PC-3 (cell line): Measurements from ENCODE around the gene RBBP4. TPM values are rescaled to one million over a fixed set of nuclear protein-coding genes. Genes with fewer than 3 reads are reported as not detected.
A peak's percentile ranks its signal among the peaks of the same experiment; 100 is the strongest.
"Not testable (repeated sequence)": the region's sequence is repeated elsewhere in the genome, so short reads cannot be mapped to it uniquely, and the experiment has no call there.

ENCODE experiments used
- ATAC-seq: fragments of 200-7000 bp; cut with Tn5 transposase; 2 replicates; pipeline ENCODE4 v1.9.1; 2020; ENCODE audit warnings: mild to moderate bottlenecking, moderate library complexity
- BruUV-seq: library from RNA; stranded (reverse); fragments of 400-500 nt; replicated peaks from 2 replicates; lab custom pipeline; 2021; lab: Mats Ljungman, UMichigan
- CTCF ChIA-PET: fragments of 300-600 bp; sonication (Branson Sonifier 250); formaldehyde crosslinking; loops from one replicate; lab custom pipeline; 2022; ENCODE audit warnings: antibody characterized with exemption; lab: Charles Lee
- POLR2A ChIA-PET: fragments of 300-600 bp; sonication (Branson Sonifier 250); formaldehyde crosslinking; loops from one replicate; lab custom pipeline; 2022; ENCODE audit warnings: antibody characterized with exemption; ENCODE audit not compliant: unreplicated experiment; lab: Charles Lee
- DNase-seq: peaks from one replicate; pipeline ENCODE4 v3.0.0-alpha.2; 2015
- H2AFZ ChIP-seq: fragments of 300-600 bp; sonication (generic); 2 replicates; pipeline ENCODE4 v1.6.0; 2016; ENCODE audit warnings: antibody characterized with exemption, low read length
- H3F3A ChIP-seq: fragments of 300-600 bp; sonication (generic); one replicate; pipeline ENCODE4 v1.6.0; 2017; ENCODE audit warnings: antibody characterized with exemption, low read length, control low read depth, mild to moderate bottlenecking; ENCODE audit not compliant: unreplicated experiment
- H3K27ac ChIP-seq: fragments of 300-600 bp; sonication (generic); 2 replicates; pipeline ENCODE4 v1.5.1; 2016; ENCODE audit warnings: mild to moderate bottlenecking, low read length
- H3K27me3 ChIP-seq: fragments of 300-600 bp; sonication (generic); 2 replicates; pipeline ENCODE4 v1.6.1; 2016; ENCODE audit warnings: low read length, mixed read lengths
- H3K36me3 ChIP-seq: fragments of 300-600 bp; sonication (generic); 2 replicates; pipeline ENCODE4 v1.6.1; 2016; ENCODE audit warnings: low read depth, mixed run types, low read length, mixed read lengths
- H3K4me1 ChIP-seq: fragments of 300-600 bp; sonication (generic); 2 replicates; pipeline ENCODE4 v1.5.1; 2016; ENCODE audit warnings: low read length; ENCODE audit not compliant: insufficient read depth
- H3K4me2 ChIP-seq: fragments of 300-600 bp; sonication (generic); 2 replicates; pipeline ENCODE4 v1.6.0; 2016; ENCODE audit warnings: low read length
- H3K4me3 ChIP-seq: fragments of 300-600 bp; sonication (generic); 2 replicates; pipeline ENCODE4 v1.5.1; 2016; ENCODE audit warnings: mild to moderate bottlenecking, low read length, mixed read lengths
- H3K79me2 ChIP-seq: fragments of 300-600 bp; sonication (generic); 2 replicates; pipeline ENCODE4 v1.6.1; 2017; ENCODE audit warnings: low read length, mixed read lengths
- H3K9ac ChIP-seq: fragments of 300-600 bp; sonication (generic); 2 replicates; pipeline ENCODE4 v1.6.0; 2016; ENCODE audit warnings: mild to moderate bottlenecking, low read length
- H3K9me2 ChIP-seq: fragments of 300-600 bp; sonication (generic); replicated peaks from 2 replicates; pipeline ENCODE4 v1.6.1; 2016; ENCODE audit warnings: mixed run types, low read length, mixed read lengths
- H3K9me3 ChIP-seq: fragments of 300-600 bp; sonication (generic); 2 replicates; pipeline ENCODE4 v1.6.1; 2016; ENCODE audit warnings: low read length, mixed read lengths
- H4K20me1 ChIP-seq: fragments of 300-600 bp; sonication (generic); 2 replicates; pipeline ENCODE4 v1.6.1; 2016; ENCODE audit warnings: low read length, mixed read lengths
- EZH2 ChIP-seq: fragments of 300-600 bp; sonication (generic); IDR thresholded peaks from one replicate; pipeline ENCODE4 v1.6.1; 2017; ENCODE audit warnings: antibody characterized with exemption, mild to moderate bottlenecking, low read length; ENCODE audit not compliant: unreplicated experiment
- EZH2phosphoT487 ChIP-seq: fragments of 300-600 bp; sonication (generic); IDR thresholded peaks from 2 replicates; pipeline ENCODE4 v1.6.1; 2018; ENCODE audit warnings: mild to moderate bottlenecking, antibody characterized with exemption, low read length, borderline replicate concordance
- intact Hi-C: fragments of 100-400 bp; cut with micrococcal nuclease; formaldehyde crosslinking; loops from 2 replicates; pipeline ENCODE4 v1.9.0; 2023
- total RNA-seq: library from RNA; depleted of rRNA; stranded (reverse); fragments of >200 nt; gene quantifications from 2 replicates; pipeline ENCODE4 v1.2.3, GENCODE V29; 2014
- TF ChIP-seq, protein P1 (sequence below): fragments of 300-600 bp; sonication (generic); conservative IDR thresholded peaks from 2 replicates; pipeline ENCODE4 v1.5.1; 2017; ENCODE audit warnings: antibody characterized with exemption, low read depth, mild to moderate bottlenecking, low read length

RBBP4 gene
- total RNA-seq, 1 experiment from 2014 or later: 201 TPM

DNA sequence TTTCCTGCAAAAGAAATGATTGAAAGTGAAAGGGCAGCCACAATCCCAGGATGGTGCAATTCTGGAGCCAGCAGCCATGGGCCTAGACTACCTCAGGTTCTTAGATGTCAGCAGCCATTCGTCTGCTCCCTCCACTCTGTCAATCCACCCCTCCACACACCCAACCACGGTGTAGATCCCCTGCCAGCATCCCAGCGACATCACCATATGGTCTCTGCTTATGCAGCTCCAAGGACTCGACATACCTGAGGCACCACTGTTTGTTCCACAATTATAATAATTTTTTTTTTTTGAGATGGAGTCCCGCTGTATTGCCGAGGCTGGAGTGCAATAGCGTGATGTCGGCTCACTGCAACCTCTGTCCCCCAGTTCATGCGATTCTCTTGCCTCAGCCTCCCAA is 45.0 kb downstream of the RBBP4 start:
- Histone ChIP-seq H3K27me3 (no peaks in the 10 kb centered on the region), H3K79me2 (no peaks in the 10 kb centered on the region), H3K27ac (no peak overlapping the region), H3F3A (no peaks in the 10 kb centered on the region), H3K4me1 (peaks cover 7% of the 10 kb centered on the region; the same call in 1 of the 2 replicates), H3K9me3 (no peaks in the 10 kb centered on the region), H3K36me3 (no peaks in the 10 kb centered on the region), H3K4me3 (no peak overlapping the region), H3K9ac (no peak overlapping the region), H3K4me2 (no peak overlapping the region), H3K9me2 (no peaks in the 10 kb centered on the region), H2AFZ (no peak overlapping the region), H4K20me1 (no peaks in the 10 kb centered on the region)
- DNase-seq (no peak), ATAC-seq (no peak)
- no TSS peak for BruUV-seq
- TF ChIP-seq, protein P1, sequence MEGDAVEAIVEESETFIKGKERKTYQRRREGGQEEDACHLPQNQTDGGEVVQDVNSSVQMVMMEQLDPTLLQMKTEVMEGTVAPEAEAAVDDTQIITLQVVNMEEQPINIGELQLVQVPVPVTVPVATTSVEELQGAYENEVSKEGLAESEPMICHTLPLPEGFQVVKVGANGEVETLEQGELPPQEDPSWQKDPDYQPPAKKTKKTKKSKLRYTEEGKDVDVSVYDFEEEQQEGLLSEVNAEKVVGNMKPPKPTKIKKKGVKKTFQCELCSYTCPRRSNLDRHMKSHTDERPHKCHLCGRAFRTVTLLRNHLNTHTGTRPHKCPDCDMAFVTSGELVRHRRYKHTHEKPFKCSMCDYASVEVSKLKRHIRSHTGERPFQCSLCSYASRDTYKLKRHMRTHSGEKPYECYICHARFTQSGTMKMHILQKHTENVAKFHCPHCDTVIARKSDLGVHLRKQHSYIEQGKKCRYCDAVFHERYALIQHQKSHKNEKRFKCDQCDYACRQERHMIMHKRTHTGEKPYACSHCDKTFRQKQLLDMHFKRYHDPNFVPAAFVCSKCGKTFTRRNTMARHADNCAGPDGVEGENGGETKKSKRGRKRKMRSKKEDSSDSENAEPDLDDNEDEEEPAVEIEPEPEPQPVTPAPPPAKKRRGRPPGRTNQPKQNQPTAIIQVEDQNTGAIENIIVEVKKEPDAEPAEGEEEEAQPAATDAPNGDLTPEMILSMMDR: no peak
- TF ChIP-seq EZH2 (no peak), EZH2phosphoT487 (no peak)
- ChIA-PET CTCF (no interaction called here), POLR2A (no interaction called here)
- intact Hi-C loops: no loop called here

DNA sequence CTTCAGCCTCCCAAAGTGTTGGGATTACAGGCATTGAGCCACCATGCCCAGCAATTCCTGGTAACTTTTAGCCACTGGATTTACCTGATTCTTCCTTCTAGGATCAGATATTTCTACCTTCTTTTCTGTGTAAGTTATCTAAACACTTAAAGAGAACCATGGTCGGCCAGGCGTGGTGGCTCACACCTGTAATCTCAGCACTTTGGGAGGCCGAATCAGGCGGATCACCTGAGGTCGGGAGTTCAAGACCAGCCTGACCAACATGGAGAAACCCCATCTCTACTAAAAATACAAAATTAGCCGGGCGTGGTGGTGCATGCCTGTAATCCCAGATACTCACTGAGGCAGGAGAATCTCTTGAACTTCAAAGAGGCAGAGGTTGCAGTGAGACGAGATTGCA is 46.0 kb downstream of the RBBP4 start:
- H3K9me3 ChIP-seq, H4K20me1 ChIP-seq, H3K9ac ChIP-seq, H3K4me2 ChIP-seq, H3K27me3 ChIP-seq, H3K36me3 ChIP-seq, H3K9me2 ChIP-seq, ATAC-seq, H3K4me3 ChIP-seq, H3K79me2 ChIP-seq, BruUV-seq, H3K27ac ChIP-seq, H2AFZ ChIP-seq, DNase-seq, CTCF ChIA-PET, H3F3A ChIP-seq, intact Hi-C loops, POLR2A ChIA-PET: not testable (repeated sequence)
- H3K4me1 ChIP-seq: peaks cover 12% of the 10 kb centered on the region; the same call in 1 of the 2 replicates

DNA sequence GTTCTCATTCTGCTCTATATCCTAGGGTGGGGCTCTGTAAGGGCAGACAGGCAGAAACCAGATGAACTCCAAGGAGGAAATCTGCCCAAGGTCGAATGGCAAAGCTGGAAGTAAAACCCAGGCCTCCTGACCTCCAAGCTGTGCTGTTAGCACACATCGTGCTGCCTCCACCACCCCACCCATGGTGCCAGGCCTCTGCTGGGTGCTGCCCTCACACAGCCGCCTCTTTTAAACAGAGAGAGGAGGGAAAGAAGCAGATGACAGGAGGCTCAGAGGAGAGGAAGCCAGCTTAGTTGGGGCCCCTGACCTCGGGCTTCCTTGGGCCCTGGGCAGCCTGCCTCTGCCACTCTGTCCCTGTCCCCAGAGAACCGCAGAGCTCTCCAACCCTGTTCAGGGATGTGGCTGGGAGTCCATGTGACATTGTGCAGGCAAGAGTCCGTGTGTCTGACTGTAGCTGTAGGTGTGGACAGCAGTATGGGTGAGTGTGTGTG is 50.5 kb downstream of the RBBP4 start:
- no peaks in the 10 kb centered on the region for H3K79me2 ChIP-seq
- H3K27ac ChIP-seq: no peak overlapping the region
- no peak for TF ChIP-seq EZH2
- TF ChIP-seq, protein P1: no peak
- no peak for TF ChIP-seq EZH2phosphoT487
- ChIA-PET POLR2A (no interaction called here), CTCF (no interaction called here)
- H3K4me3 ChIP-seq: peak overlapping the region; percentile 92; the same call in 1 of the 2 replicates
- no peaks in the 10 kb centered on the region for H3K27me3 ChIP-seq
- H4K20me1 ChIP-seq: no peaks in the 10 kb centered on the region
- H2AFZ ChIP-seq: no peak overlapping the region
- DNase-seq (no peak), ATAC-seq (no peak)
- no peaks in the 10 kb centered on the region for H3K36me3 ChIP-seq
- intact Hi-C loops: no loop called here
- no peaks in the 10 kb centered on the region for H3F3A ChIP-seq
- H3K4me1 ChIP-seq: peaks cover 18% of the 10 kb centered on the region
- no TSS peak for BruUV-seq
- no peaks in the 10 kb centered on the region for H3K9me3 ChIP-seq
- no peak overlapping the region for H3K9ac ChIP-seq
- peak overlapping the region; percentile 100 for H3K4me2 ChIP-seq
- H3K9me2 ChIP-seq: no peaks in the 10 kb centered on the region
